BE2C (cell line): ENCODE results near the gene ADGRL3.

Source experiments
- DNase-seq: peaks from one replicate; pipeline ENCODE4 v3.0.0-alpha.2; 2020
- H3K27me3 ChIP-seq: fragments of 250-450 bp; sonication (Bioruptor Pico); 2 replicates; pipeline ENCODE4 v1.5.1; 2020; ENCODE audit warnings: mild to moderate bottlenecking
- H3K36me3 ChIP-seq: fragments of 250-450 bp; sonication (Bioruptor Pico); 2 replicates; pipeline ENCODE4 v1.5.1; 2020; ENCODE audit warnings: mild to moderate bottlenecking
- H3K4me1 ChIP-seq: fragments of 250-450 bp; sonication (Bioruptor Pico); 2 replicates; pipeline ENCODE4 v1.5.1; 2020
- H3K4me3 ChIP-seq: 2 replicates; pipeline ENCODE4 v1.5.1; 2011; ENCODE audit warnings: low read depth, low read length
- H3K9me3 ChIP-seq: fragments of 250-450 bp; sonication (Bioruptor Pico); 2 replicates; pipeline ENCODE4 v1.5.1; 2020
- CTCF ChIP-seq: IDR thresholded peaks from 2 replicates; pipeline ENCODE4 v1.5.1; 2012; ENCODE audit warnings: mild to moderate bottlenecking, low read depth, low read length

The ADGRL3 gene

GRCh38 chr4:62093735-62094134 is 893.6 kb downstream of the ADGRL3 start:
- no peaks in the 10 kb centered on the region for H3K36me3 ChIP-seq
- no peaks in the 10 kb centered on the region for H3K4me1 ChIP-seq
- H3K4me3 ChIP-seq: no peak overlapping the region
- H3K9me3 ChIP-seq: no peaks in the 10 kb centered on the region
- TF ChIP-seq CTCF: no peak
- no peak for DNase-seq
- no peaks in the 10 kb centered on the region for H3K27me3 ChIP-seq

- no peaks in the 10 kb centered on the region for H3K36me3 ChIP-seq
- no peak for TF ChIP-seq CTCF
- no peak for DNase-seq
Measured at GRCh38 chr4:62096881-62097280, 896.8 kb downstream of the ADGRL3 start.

GRCh38 chr4:62115216-62115615 is 915.1 kb downstream of the ADGRL3 start:
- Histone ChIP-seq H3K27me3 (no peaks in the 10 kb centered on the region), H3K9me3 (no peaks in the 10 kb centered on the region), H3K4me3 (no peak overlapping the region), H3K4me1 (peaks cover 10% of the 10 kb centered on the region), H3K36me3 (no peaks in the 10 kb centered on the region)
- no peak for DNase-seq
- no peak for TF ChIP-seq CTCF

More at GRCh38 chr4:62096881-62097280, 896.8 kb downstream of the ADGRL3 start:
- Histone ChIP-seq H3K4me3 (no peak overlapping the region), H3K4me1 (no peaks in the 10 kb centered on the region), H3K27me3 (no peaks in the 10 kb centered on the region), H3K9me3 (no peaks in the 10 kb centered on the region)

GRCh38 chr4:62117886-62118285 is 917.8 kb downstream of the ADGRL3 start:
- Histone ChIP-seq H3K27me3 (no peaks in the 10 kb centered on the region), H3K4me3 (no peak overlapping the region), H3K4me1 (peaks cover 16% of the 10 kb centered on the region), H3K36me3 (no peaks in the 10 kb centered on the region), H3K9me3 (no peaks in the 10 kb centered on the region)
- TF ChIP-seq CTCF: no peak
- no peak for DNase-seq

GRCh38 chr4:62118558-62118957 is 918.4 kb downstream of the ADGRL3 start:
- DNase-seq: no peak
- Histone ChIP-seq H3K4me1 (peaks cover 16% of the 10 kb centered on the region), H3K4me3 (no peak overlapping the region), H3K36me3 (no peaks in the 10 kb centered on the region), H3K27me3 (no peaks in the 10 kb centered on the region), H3K9me3 (no peaks in the 10 kb centered on the region)
- no peak for TF ChIP-seq CTCF

- no peak for DNase-seq
- no peak for TF ChIP-seq CTCF
- H3K27me3 ChIP-seq: no peaks in the 10 kb centered on the region
Measured at GRCh38 chr4:62119195-62119594, 919.1 kb downstream of the ADGRL3 start.

More at GRCh38 chr4:62119195-62119594, 919.1 kb downstream of the ADGRL3 start:
- Histone ChIP-seq H3K4me3 (no peak overlapping the region), H3K4me1 (peaks cover 16% of the 10 kb centered on the region), H3K36me3 (no peaks in the 10 kb centered on the region), H3K9me3 (no peaks in the 10 kb centered on the region)
